ENCODE data around the gene MTHFD1L.
"Not testable (repeated sequence)": the region's sequence is repeated elsewhere in the genome, so short reads cannot be mapped to it uniquely, and the experiment has no call there.

The MTHFD1L gene

DNA sequence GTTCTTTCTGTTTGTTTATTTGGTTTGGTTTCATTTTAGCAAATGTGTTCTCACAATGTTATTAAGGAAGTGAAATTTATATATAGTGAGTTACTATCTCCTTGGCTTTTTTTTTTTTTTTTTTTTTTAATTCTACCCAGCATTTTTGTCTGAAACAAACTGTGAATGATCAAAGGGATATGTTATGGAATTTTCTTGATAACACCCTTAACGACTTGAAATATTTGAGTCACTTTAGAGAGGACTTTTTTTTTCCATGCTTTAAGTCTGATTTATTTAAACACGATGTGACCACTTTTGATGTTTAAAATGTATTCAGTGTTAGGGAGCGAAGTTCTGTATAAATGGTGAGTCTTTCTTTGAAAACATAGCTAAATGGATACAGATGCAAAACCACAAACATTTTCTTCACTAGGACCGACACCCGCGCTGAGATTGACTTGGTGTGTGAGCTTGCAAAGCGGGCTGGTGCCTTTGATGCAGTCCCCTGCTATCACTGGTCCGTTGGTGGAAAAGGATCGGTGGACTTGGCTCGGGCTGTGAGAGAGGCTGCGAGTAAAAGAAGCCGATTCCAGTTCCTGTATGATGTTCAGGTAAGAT is 149.7 kb downstream of the MTHFD1L start:
- DNase-seq (ENCODE audit: low read depth in 3 of 3): no peak

GRCh38 chr6:151016107-151016506 is 150.6 kb downstream of the MTHFD1L start:
- no peak for DNase-seq (ENCODE audit: low read depth in 3 of 3)

DNA sequence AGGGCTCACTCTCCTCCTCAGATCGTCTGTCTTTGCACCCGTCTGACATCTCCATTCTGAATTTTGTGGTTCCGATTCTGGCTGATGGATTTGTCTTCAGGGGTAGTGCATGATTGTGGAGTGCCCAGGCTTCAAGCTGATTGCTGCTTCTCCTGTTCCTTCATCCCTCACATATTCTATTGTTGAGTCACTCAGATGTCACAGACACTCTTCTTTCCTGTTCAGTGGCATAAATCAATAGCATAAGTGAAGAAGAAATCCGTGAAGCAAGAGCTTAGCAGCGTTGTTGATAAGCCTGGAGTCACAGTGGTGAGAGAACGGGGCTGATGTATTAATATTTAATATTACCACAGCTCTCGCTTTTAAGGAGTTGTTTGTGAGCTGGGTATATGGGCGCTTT is 152.5 kb downstream of the MTHFD1L start:
- no peak for DNase-seq (ENCODE audit: low read depth in 3 of 3)

DNA sequence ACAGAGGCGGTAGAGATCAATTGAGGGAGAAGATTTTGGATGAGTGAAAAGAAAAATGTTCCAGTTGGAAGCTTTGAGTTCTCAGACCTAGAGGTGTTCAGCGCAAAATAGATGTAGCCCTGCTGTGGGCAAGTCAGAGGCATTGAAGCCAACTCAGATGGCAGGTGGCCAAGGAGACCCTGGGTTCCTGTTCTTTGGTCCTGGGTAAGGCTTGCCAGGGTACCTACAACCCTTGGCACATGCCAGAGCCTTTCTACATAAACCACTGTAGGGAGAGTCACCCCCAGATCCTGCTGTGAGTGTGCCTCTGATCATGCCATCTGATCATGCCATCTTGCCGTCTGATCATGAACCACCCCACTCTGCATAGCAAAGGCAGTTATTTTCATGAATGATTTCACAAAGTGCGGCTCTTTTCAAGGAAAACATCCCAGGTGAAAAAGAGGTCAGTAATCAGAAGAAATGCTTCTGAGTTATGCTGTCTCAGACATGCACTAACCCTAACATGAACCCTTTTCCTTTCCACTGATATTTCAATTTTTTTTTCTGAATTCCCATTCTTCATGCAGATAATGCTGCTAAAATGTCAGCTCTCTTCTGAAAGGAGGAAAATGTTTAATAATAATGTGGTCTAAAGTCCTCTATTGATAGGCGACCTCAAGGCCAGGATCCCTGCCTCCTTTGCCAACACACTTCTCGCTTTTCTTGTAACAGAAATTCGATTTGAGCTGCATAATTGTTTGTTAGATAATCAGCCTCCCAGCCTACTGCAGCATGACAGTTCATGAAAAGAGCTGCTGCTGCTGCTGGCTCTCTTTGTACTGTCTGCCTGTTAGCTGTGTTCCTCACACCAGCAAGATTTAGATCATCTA is 153.6 kb downstream of the MTHFD1L start:
- DNase-seq (ENCODE audit: low read depth in 3 of 3): no peak

GRCh38 chr6:151021896-151022295 is 156.4 kb downstream of the MTHFD1L start:
- no peak for DNase-seq (ENCODE audit: low read depth in 3 of 3)

GRCh38 chr6:151022492-151022891 is 157.0 kb downstream of the MTHFD1L start:
- DNase-seq (ENCODE audit: low read depth in 3 of 3): no peak

DNA sequence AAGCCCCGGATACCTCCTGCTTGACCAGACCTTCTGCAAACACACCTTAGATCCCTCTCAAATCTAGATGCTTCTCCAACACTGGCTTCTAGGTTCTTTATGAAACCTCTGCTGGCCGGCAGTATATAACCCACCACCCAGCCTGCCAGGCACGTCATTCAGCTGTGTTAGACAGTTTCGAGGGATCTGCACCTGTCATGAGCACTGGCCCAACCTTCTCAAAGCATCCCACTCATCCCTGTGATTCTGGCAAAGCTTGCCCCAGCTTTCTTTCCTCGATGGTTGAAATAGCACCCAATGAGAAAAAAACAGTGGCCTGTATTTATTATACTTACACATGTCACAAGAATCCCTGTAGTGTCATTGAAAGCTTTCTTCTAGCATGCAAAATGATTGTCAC is 157.8 kb downstream of the MTHFD1L start:
- no peak for DNase-seq (ENCODE audit: low read depth in 3 of 3)

DNA sequence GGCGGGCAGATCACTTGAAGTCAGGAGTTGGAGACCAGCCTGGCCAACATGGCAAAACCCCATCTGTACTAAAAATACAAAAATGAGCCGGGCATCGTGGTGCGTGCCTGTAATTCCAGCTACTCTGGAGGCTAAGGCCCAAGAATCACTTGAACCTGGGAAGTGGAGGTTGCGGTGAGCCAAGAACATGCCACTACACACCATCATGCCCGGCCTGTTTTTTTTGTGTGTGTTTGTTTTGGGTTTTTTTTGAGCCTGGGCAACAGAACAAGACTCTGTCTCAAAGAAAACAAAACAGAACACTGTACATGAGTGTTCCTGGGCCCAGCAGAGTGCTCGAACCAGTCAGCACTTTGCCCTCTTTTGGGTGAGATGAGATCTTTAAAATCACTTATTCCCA is 159.1 kb downstream of the MTHFD1L start:
- DNase-seq (ENCODE audit: low read depth in 3 of 3): no peak

- no peak for DNase-seq (ENCODE audit: low read depth in 3 of 3)
Measured at GRCh38 chr6:151025076-151025475, 159.6 kb downstream of the MTHFD1L start.

DNA sequence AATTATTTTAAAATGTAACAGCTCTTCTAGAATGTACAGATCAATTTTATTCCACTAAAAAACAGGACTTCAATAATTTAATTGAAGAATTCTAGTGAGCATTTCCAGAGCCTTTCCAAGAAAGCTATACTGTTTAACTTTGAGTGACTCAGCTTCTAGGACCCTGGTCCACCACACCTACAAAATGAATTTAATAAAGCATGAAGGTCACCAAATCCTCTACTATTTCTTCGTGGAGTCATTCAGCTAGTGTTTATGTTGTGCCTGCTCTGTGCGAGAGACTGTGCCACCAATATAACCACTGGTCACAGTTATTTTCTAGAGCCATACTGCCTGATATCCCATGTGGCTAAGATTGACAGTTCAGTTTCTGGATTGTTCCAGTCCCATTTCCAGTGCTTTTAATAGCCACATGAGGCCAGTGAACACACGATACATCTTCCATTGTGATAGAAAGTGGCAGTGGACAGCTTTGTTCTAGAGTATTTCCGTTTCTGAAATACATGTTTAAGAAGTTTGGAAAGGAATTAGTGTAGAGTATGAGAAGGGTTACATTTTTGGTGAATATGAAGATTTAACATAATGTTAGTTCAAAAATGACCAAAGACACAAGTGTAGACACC is 160.7 kb downstream of the MTHFD1L start:
- DNase-seq (ENCODE audit: low read depth in 3 of 3): no peak

GRCh38 chr6:151027295-151027747 is 161.8 kb downstream of the MTHFD1L start:
- DNase-seq (ENCODE audit: low read depth in 3 of 3): no peak

DNA sequence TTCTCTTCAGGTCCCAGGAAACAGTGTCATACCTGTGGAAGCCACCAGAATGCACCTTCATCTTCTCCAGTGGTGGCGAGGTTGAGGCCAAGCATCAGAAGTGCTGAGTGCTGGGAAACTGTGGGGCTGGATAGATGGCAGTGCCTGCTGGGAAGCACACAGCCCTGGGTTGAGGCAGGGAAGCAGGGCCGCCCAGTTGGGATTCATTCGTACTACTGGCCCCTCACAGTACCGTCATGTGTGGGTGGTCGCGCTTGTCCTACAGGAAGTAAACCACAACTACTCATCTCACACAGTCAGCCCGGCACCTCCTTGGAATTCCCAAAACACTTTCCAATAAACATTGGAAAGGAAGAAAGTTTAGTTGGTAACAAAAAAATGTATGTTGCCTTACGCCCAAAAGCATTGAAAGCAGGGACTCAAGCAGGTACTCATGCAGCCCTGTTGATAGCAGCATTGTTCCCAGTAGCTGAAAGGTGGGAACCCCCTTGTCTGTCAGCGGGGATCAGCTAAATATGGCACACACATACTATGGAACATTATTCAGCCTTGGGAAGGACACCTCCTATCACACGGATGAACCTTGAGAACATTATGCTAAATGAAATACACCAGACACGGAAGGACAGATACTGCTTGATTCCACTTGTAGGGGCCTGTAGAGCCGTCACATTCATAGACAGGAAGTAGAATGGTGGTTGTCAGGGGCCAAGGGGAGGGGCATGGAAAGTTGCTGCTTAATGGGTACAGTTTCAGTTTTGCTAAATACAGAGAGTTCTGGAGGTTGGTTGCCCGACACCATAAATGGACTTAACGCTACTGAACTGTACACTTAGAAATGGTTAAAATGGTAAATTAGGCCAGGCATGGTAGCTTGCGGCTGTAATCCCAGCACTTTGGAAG is 162.7 kb downstream of the MTHFD1L start:
- no peak for DNase-seq (ENCODE audit: low read depth in 3 of 3)

- no peak for DNase-seq (ENCODE audit: low read depth in 3 of 3)
Measured at GRCh38 chr6:151029970-151030369, 164.5 kb downstream of the MTHFD1L start.

DNA sequence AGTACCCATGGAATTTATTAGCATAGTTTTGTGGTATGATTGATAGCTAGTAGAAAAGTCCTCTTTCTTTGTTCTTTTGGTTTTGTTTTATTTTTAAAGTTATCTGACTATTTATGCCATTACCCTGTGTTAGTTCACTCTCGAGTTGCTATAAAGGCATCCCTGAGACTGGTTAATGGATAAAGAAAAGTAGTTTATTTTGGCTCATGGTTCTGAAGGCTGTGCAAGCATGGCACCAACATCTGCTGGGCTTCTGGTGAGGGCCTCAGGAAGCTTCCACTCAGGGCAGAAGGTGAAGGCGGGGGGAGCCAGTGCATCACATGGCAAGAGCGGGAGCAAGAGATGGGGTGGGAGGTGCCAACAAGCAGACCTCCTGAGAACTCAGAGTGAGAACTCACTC is 166.5 kb downstream of the MTHFD1L start:
- no peak for DNase-seq (ENCODE audit: low read depth in 3 of 3)

DNA sequence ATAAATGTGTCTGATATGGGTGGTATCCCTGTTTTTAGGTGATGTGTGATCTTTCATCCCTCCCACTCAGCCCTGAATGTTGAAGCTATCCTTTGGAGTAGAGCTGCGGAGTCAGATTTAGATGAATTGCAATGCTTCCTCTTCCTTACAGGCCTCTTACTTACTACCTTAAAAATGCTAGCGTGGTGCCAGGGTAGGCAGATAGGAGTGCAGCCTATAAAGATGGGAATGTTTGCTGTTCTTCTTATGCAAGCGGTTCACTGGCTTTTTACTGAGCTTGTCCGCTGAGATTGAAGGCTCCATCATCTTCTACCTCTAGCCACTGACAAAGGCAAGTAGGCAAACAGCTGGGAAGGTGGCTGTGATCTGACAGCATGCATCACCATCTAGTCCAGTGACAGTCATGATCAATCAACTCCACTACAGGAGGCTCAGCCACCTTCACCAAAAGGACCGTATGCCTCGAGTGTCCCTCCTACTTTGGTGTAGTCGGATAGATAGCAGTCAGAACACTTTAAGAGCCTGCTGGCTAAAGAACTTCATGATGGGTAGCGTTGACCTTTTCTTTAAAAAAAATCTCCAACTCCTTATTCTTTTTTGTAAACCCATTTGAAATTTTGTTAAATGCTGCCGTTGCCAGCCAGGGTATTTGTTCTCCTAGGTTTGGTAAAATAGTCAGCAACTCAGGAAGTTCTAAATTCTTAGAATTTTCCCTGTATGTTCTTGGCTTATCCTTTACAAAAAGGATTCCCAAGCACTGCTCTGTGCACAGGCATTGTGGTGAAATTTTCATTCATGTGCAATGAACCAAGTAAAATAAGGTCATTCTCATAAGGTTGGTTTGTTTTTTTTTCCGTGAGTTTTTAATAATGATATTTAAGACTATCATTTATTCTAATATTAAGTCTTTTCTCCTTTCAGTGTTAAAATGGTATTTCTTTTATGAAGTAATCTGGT is 169.6 kb downstream of the MTHFD1L start:
- no peak for DNase-seq (ENCODE audit: low read depth in 3 of 3)

- not testable (repeated sequence) for DNase-seq (ENCODE audit: low read depth in 3 of 3)
Measured at GRCh38 chr6:151036211-151036721, 170.8 kb downstream of the MTHFD1L start.

DNA sequence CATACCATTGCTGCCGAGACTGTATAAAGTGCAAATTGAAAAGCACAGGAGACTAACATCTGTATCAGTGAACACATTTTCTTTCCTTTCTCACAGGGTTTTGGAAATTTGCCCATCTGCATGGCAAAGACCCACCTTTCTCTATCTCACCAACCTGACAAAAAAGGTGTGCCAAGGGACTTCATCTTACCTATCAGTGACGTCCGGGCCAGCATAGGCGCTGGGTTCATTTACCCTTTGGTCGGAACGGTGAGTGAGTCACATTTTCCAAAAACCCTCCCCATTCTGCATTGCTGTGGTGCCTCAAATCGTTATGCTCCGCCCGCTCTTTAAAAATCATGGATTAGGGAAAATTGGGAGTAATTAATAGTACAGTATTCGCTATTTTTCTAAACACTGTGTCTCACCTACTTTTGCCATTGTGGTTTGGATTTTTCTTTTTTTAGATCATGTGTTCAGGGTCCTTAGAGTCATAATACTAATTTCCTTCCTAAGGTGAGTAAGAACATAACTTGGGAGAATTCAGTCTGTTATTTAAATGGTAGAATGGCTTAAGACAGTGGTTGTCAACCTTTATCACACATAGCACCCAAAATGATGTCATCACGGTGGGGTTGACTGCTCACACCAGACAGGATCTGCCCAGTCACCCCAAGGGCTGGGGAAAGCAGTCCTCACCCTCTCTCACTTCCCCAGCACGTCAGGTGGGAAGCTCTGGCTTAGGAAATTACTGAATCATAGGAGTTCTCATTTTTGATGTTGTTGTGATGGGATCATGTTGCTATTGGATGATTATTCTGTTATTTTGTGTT is 171.6 kb downstream of the MTHFD1L start:
- DNase-seq (ENCODE audit: low read depth in 3 of 3): no peak

GRCh38 chr6:151038616-151039015 is 173.1 kb downstream of the MTHFD1L start:
- DNase-seq (ENCODE audit: low read depth in 3 of 3): no peak

GRCh38 chr6:151040888-151041521 is 175.5 kb downstream of the MTHFD1L start:
- DNase-seq (ENCODE audit: low read depth in 3 of 3): not testable (repeated sequence)
